C4-2B (cell line): ENCODE results near the gene MSI2.

Source experiments
- CTCF ChIP-seq: fragments of 450-650 bp; conservative IDR thresholded peaks from 2 replicates; pipeline ENCODE4 v1.5.1; 2017; ENCODE audit warnings: mild to moderate bottlenecking
- ZFX ChIP-seq: fragments of 450-650 bp; IDR thresholded peaks from 2 replicates; pipeline ENCODE4 v1.6.1; 2017

GRCh38 chr17:57540596-57540995 is 284.3 kb downstream of the MSI2 start:
- TF ChIP-seq CTCF (no peak), ZFX (no peak)
